H54 (cell line): ENCODE measurements around the gene SLC26A8.
"Not testable (repeated sequence)": the region's sequence is repeated elsewhere in the genome, so short reads cannot be mapped to it uniquely, and the experiment has no call there.

ENCODE experiments used
- DNase-seq: peaks from one replicate; pipeline ENCODE4 v3.0.0; 2011; ENCODE audit warnings: low spot score, mixed read lengths; ENCODE audit not compliant: insufficient read length
- FAIRE-seq: peaks from 3 replicates; lab custom pipeline; 2011; peaks lifted over from hg19 to GRCh38; lab: Jason Lieb, UNC
- POLR2A ChIP-seq: IDR thresholded peaks from 2 replicates; pipeline ENCODE4 v1.6.1; 2011; ENCODE audit warnings: low read depth, mild to moderate bottlenecking, low read length

Gene SLC26A8

DNA sequence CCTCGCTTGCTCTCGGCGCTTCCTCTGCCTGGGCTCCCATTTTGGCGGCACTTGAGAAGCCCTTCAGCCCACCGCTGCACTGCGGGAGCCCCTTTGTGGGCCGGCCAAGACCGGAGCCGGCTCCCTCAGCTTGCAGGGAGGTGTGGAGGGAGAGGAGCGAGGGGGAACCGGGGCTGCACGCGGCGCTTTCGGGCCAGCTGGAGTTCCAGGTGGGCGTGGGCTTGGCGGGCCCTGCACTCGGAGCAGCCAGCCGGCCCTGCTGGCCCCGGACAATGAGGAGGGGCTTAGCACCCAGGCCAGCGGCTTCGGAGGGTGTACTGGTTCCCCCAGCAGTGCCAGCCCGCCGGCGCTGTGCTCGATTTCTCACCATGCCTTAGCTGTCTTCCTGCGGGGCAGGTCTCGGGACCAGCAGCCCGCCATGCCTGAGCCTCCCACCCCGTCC lies 93.3 kb downstream of the SLC26A8 start:
- FAIRE-seq (no peak), DNase-seq (no peak)
- TF ChIP-seq POLR2A: no peak

DNA sequence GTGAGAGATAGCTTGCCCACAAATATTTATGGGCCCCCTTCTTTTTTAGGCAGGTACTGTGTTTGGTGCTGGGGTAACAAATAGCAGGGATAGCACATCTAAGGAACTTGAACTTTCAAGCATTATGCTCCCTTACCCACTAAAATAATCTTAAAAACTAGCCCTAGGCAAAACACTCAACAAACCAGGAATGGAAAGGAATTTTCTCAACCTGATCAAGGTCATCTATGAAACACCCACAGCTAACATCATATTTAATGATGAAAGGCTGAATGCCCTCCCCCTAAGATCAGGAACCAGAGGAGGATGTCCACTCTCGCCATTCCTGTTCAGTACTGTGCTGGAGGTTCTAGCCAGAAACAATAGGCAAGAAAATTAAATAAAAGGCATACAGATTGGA lies 94.8 kb downstream of the SLC26A8 start:
- TF ChIP-seq POLR2A: no peak
- FAIRE-seq (no peak), DNase-seq (no peak)

DNA sequence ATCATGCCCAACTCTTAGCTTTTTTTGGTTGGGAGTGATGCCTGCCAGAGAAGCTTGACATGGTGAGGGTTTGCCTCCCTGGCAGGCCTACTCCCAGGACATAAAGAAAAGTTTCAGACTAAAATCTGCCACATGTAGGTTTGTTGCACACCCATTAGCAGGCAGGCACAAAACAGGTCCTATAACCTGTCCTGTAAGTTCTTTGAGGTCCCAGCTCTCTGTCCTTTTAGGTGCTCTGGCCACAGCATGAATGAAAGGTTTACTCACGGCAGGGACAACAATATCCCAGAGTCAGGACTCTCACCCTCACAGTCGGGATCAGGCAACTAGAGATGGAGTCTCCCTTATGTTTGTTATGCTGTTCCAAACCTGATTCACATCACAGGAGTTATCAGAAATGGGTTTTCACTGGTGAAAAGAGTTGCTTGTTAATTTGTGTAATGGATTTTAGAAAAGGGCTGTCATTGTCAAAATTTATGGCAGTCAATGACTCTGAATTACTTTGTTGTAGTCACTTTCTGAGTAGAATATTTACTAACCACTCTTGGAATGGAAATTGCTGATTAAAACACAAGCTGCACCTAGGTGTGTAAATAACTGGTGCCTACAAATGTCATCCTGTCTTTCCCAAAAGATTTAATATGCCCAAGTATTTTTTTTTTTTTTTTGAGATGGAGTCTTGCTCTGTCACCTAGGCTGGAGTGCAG lies 97.8 kb downstream of the SLC26A8 start:
- no peak for TF ChIP-seq POLR2A
- DNase-seq: no peak
- no peak for FAIRE-seq

DNA sequence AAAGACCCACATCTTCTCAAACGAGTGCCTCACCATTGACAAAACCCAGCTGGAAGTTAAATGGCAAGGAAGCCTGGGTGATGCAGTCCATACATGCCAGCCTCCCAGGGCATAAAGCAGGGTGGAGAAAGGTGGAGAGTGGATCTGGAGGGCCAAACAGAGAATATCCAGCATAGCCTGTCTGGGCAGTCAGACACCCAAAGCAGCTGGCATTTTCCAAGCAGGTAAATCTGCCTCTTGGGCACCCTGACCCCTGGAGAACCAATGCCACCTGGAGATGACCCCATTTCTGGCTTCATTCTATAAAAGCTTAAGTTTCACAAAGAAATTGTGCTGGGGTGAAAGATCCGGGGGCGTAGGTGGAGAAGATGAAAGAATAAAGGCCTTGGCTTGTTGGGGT lies 98.5 kb downstream of the SLC26A8 start:
- DNase-seq (no peak), FAIRE-seq (no peak)
- no peak for TF ChIP-seq POLR2A

DNA sequence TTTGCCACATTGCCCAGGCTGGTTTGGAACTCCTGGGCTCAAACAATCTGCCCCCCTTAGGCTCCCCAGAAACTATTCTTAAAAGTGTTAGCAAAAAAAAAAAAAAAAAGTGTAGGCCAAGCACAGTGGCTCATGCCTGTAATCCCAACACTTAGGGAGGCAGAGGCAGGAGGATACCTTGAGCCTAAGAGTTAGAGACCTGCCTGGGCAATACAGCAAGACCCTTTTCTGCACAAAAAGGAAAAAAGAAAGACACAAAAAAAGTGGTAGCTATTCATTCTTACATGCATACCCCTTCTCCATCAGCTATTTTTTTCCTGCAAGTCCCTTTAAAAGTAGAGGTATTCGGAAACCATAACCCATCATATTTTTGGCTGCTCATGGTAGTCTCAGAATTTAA lies 100.3 kb downstream of the SLC26A8 start:
- FAIRE-seq (no peak), DNase-seq (no peak)
- TF ChIP-seq POLR2A: no peak

DNA sequence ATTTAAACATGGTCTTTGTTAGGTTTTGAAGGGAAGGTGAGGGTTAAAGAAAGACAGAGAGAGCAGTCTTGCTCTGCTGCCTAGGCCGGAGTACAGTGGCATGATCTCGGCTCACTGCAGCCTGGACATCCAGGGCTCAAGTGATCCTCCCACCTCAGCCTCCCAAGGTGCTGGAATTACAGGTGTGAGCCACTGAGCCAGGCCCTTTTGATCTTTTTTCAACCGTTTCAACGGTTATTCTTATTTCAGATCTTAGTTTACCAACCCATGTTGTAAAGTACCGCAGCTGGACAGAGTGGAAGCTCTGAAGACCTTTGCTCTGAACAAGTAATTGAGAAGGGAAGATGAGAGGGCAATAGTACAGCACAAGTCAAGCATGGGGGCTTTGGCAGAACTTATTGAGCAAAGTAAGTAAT lies 102.3 kb downstream of the SLC26A8 start:
- TF ChIP-seq POLR2A: no peak
- no peak for FAIRE-seq
- no peak for DNase-seq

DNA sequence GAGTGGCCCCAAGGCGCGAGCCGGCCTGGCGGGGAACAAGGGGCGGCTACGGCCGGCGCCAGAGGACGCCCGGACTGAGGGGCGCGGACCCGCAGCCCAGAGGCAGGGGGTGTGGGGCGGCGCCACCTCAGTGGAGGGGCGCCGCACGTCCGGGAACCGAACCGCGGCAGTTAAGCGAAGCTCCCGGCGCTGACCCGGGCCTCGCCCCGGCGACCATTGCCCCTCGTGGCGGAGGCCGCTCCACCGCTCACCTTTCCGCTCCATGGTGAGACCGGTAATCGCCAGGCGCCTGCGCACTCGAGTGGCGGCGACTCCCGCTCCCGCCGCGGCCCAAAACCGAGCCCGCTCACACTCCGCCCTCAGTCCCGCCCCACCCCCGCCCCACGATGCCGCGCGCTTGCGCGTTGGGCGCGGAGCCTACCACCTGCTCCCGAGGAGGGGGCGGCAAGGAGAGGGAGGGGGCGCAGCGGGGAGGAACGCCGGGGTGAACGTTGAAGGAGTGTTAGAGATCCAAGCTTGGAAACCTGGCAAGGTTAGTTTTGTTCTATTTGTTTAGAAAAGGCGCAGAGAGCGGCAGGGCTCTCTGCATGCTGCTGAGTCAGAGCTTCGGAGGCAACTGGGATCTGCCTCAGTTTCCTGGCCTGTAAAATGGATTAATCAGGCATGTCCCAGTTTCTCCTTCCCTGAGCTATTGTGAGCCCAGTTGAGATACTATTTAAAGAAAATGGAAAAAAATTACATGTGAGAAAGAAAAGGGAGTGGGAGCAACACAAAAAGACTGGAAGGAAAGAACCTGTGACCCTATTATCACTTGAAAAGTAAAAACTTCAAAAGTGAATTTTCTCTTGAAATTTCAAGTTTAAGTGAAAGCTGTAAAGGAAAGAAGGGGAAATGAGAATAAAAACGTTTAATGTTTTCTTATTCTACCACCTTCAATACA lies 103.4 kb downstream of the SLC26A8 start, which contains the start of gene SRPK1:
Gene SRPK1 (minus strand): TSS at position 306 of the 940 bp plus-strand sequence. CDS start 42 bp downstream, at position 264.
- DNase-seq (peak; percentile 95), FAIRE-seq (peak; percentile 41)
- peak; percentile 94 for TF ChIP-seq POLR2A

DNA sequence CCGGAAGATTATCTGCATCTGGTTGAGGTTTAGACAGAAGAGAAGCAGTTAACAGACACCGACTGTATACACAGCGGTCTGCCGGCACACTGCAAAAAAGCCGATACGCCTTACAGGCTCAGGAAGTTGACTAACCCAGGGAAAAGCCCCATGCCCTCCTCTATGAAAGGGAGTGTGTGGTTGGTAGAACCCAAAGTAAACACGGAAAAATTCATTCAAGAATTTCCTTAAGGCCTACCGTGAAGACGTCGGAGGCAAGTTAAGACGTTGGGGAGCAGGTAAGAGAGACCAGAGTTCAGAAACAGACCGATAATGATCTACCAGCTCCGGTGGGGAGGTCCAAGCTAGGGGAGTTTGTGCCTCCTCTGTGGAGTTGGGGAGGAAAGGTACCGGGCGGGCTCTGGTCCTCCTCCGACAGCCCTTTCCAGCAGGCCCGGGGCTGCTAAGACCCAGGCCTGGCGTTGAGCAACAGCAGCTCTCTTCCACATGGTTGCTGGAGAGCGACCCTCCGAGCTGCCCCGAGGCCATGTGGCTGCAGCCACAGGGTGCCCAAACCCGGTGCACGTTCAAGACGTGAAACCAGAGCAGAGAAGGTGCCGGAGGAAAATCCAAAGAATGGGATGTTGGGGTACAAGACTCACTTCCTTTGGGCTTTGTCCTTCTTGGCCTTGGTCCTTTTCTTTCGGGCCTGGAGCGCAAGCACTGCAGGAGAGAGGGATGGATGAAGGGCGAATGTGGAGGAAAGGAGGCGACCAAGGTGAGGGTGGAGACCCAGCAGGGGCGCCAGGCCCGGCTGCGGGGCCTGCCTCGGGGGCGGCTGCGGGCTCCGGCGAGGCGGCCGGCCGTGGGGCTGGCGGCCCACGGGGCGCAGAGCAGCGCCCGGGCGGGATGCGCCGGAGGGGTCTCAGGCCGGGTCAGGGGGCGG lies 104.4 kb downstream of the SLC26A8 start:
- no peak for TF ChIP-seq POLR2A
- FAIRE-seq: no peak
- peak; percentile 45 for DNase-seq

DNA sequence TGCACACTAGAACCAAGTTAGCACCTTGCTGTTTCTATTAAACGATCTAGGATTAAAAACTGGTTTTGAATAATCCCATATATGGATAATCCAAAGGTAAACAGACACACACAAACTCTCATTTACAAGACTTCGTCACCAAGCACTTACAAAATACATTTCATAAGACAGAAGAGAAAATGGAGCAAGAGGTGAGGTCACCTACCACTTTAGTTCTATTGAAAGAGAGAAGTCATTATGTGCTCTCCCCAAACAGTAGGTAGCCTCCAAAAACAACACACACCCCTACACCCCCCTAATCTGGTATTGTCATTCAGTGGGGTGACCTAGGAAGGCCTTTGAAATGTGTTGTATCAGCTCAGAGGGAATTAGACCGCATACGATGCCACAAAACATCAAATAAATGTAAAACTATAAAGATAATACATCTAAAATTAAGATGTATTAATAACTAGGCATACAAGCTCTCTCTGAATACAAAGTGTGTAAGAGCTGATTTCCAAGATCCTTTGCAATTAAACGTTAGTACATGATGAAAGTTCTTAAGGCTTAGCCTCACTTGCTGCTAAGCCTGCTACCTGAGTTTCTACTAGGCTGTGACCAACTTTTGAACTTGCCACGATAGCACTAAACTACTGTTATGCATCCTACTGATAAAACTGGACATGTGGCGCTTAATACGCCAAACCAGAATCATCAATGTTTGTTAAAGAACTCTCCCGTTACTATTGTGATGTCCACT lies 105.2 kb downstream of the SLC26A8 start:
- FAIRE-seq: peak; percentile 90

DNA sequence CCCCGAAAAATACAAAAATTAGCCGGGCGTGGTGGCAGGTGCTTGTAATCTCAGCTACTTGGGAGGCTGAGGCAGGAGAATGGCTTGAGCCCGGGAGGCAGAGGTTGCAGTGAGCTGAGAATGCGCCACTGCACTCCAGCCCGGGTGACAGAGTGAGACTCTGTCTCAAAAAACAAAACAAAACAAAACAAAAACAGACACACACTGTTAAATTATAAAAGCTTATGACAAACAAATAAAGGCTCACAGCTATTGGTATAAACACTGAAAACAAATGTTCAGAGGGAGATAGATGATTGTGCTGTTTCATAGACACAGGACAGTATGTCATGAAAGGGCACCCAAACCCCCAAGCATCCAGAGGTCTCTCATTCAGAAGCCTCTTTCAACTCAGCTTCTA lies 107.5 kb downstream of the SLC26A8 start:
- FAIRE-seq, DNase-seq: not testable (repeated sequence)

More for the DNA sequence above, 105.2 kb downstream of the SLC26A8 start:
- no peak for TF ChIP-seq POLR2A
- DNase-seq: peak; percentile 12

DNA sequence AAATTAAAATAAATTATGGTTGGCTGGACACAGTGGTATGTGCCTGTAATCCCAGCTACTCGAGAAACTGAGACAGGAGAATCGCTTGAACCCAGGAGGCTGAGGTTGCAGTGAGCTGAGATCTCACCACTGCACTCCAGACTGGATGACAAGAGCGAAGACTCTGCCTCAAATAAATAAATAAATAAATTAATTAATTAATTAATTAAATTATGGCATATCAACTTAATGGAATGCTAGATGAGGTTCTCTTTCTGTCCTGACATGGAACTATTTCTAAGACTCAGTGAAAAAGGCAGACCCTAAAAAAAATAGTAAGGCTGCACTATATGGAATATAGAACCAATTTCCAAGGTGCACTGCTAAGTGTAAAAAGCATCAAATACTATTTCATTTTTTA lies 108.4 kb downstream of the SLC26A8 start:
- FAIRE-seq (no peak), DNase-seq (no peak)
- no peak for TF ChIP-seq POLR2A

DNA sequence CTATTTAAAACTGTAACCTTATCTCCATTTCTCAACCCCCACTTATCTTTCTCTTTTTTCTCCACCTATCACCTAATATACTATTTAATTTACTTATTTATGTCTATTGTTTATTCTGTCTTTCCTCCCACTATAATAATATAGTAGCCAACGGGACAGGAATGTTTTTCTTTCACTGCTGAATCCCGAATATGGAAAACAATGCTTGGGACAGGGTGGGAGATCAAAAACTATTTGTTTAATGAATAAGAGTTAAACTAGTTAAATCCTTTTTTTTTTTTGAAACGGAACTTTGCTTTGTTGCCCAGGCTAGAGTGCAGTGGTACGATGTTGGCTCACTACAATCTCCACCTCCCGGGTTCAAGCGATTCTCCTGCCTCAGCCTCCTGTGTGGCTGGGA lies 109.9 kb downstream of the SLC26A8 start:
- no peak for TF ChIP-seq POLR2A
- FAIRE-seq (no peak), DNase-seq (no peak)

DNA sequence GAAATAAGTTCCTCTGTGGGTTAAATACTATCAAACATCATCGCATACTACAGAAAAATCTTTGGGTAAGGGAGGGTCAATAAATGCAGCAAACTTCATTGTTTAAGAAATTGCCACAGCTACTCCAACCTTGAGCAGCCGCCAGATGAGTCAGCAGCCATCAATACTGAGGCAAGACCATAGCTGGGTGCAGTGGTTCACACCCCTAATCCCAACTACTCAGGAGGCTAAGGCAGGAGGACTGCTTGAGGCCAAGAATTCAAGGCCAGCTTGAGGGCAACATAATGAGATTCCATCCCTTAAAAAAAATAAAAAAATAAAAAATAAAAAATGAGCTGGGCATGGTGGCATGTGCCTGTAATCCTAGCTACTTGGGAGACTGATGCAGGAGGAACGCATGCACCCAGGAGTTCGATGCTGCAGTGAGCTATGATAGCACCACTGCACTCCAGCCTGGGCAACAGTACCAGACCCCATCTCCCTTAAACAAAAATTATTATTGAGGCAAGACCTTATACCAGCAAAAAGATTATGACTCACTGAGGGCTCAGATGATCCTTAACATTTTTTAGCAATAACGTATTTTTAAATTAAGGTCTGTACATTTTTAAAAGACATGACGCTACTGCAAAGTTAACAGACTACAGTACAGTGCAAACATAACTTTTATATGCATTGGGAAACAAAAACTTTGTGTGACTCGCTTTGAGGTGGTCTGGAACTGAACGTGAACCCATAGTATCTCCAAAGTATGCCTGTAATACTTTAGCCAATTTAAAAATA lies 112.4 kb downstream of the SLC26A8 start:
- FAIRE-seq: no peak
- no peak for DNase-seq
- TF ChIP-seq POLR2A: no peak

DNA sequence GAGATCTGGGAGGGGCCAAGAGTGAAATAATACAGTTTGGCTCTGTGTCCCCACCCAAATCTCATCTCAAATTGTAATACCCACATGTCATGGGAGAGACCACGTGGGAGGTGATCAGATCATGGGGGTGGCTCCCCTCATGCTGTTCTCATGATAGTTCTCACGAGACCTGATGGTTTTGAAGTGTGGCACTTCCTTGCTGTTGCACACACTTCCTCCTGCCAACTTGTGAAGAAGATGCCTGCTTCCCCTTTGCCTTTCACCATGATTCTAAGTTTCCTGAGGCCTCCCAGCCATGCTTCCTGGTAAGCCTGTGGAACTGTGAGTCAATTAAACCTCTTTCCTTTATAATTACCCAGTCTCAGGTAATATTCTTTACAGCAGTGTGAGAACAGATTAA lies 114.9 kb downstream of the SLC26A8 start:
- not testable (repeated sequence) for FAIRE-seq, DNase-seq

DNA sequence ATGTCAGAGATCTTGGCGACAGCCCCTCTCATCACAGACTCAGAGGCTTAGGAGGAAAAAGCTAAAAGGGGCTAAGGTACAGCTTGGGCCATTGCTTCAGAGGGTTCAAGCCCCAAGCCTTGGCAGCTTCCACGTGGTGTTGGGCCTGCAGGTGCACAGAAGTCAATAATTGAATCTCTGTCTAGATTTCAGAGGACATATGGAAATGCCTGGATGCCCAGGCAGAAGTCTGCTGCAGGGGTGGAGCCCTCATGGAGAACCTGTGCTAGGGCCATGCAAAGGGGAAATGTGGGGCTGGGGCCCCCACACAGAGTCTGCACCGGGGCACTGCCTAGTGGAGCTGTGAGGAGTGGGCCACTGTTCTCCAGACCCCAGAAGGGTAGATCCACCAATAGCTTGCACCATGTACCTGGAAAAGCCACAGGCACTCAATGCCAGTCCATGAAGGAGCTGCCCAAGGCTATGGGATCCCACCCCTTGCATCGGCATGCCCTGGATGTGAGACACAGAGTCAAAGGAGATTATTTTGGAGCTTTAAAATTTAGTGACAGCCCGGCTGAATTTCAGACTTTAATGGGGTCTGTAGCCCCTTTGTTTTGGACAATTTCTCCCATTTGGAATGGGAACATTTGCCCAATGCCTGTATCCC lies 115.6 kb downstream of the SLC26A8 start:
- DNase-seq, FAIRE-seq: not testable (repeated sequence)
